Myocyte (in vitro differentiated cells): ENCODE data around the gene IL10RB. TPM values are rescaled to one million over a fixed set of nuclear protein-coding genes. Genes with fewer than 3 reads are reported as not detected.
A peak's percentile ranks its signal among the peaks of the same experiment; 100 is the strongest.
"Not testable (repeated sequence)": the region's sequence is repeated elsewhere in the genome, so short reads cannot be mapped to it uniquely, and the experiment has no call there.

Experiments
- DNase-seq: peaks from one replicate; pipeline ENCODE4 v3.0.0-alpha.2; 2012; ENCODE audit warnings: low read depth
- total RNA-seq: library from RNA; depleted of rRNA; stranded (reverse); fragments of >200 nt; gene quantifications from 2 replicates; pipeline ENCODE4 v1.2.3, GENCODE V29; 2014

IL10RB gene
- total RNA-seq, 1 donor from 2014 or later: 32.8 TPM

GRCh38 chr21:33240404-33240803 is 25.8 kb upstream of the IL10RB start:
- no peak for DNase-seq

DNA sequence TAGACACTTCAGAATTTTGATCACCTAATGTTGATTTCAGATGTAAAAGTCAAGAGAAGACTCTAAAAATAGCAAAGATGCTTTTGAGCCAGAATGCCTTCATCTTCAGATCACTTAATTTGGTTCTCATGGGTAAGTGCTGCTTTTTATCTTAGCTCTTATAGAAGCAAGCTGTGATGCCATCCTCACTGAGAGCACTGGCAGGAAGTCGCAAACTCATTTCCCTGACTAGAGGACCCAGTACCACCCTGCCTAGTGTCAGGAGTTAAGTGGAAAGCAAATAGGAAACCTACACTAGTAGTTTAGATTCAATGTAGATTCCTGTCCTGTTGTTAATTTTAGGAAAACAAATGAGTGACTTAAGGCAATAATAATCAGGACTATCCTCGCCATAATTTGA is 24.3 kb upstream of the IL10RB start:
- no peak for DNase-seq

- DNase-seq: not testable (repeated sequence)
These were observed 23.3 kb upstream of the IL10RB start for GRCh38 chr21:33242846-33243245.

DNA sequence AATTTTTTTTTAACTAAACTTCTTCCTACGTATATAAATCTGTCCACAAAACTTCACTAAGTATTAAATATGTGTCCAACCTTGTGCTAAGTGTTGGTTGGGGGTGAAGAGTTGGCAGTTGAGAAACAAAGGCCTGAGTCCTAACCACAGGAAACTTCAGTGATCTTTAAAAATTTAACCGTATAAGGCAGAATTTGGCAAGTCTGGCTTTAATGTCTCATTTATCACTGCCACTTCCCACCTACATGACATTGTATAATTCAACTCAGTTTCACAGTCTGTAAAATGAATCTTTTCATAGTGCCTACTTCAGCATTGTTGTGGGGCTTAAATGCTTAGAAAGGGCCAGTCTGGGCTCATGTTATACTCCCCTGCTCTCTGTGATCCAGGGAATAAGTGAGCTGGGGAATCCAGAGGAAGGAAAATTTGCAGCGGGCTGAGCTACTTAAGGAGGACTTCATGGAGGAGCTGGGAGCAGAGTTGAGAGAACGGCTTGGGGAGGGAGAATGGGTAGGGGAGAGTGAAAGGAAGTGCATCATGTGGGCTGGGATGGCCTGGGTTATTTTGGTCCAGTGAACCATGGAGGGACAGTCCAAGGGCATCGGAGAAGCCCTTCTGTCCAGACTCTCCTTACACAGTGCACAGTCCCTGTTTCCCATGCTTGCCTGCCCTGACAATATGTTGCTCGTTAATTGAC is 21.9 kb upstream of the IL10RB start:
- no peak for DNase-seq

GRCh38 chr21:33244779-33245105 is 21.4 kb upstream of the IL10RB start:
- no peak for DNase-seq

- no peak for DNase-seq
These were observed 20.8 kb upstream of the IL10RB start for GRCh38 chr21:33245289-33245918.

GRCh38 chr21:33246506-33246905 is 19.7 kb upstream of the IL10RB start:
- DNase-seq: no peak

DNA sequence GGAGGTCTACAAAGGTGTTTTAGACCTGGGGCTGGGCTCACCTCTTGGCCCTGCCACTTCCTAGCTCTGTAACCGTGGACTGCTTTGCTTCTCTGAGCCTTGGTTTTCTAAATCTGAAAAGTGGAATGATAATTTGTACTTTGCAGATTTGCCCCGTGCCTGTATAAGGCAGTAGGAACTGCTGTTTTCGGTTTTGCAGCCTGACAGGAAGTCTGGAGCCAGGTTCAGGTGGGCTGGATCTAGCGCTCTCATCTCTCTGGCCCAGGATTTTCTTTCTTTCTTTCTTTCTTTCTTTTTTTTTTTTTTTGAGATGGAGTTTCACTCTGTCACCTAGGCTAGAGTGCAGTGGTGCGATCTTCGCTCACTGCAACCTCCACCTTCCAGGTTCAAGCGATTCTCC is 19.2 kb upstream of the IL10RB start:
- DNase-seq: no peak

GRCh38 chr21:33247599-33247998 is 18.6 kb upstream of the IL10RB start:
- no peak for DNase-seq

- no peak for DNase-seq
These were observed 16.7 kb upstream of the IL10RB start for GRCh38 chr21:33249331-33250002.

DNA sequence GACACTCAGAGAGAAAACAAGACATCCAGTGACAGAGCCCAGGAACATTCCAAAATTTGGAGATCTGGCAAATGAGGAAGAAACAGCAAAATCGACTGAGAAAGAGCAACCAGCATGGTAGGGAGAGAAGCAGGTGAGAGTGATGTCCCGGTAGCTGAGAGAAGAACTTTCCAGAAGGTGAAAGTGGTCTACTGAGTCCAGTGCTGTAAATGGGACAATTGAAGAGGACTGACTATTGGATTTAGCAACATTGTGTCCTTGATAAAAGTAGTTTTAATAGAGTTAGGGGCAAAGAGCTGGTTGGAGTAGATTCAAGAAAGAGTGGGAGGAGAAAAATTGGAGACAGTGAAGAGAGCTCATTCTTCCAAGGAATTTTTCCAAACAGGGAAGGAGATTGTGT is 15.0 kb upstream of the IL10RB start:
- no peak for DNase-seq

- not testable (repeated sequence) for DNase-seq
These were observed 12.8 kb upstream of the IL10RB start for GRCh38 chr21:33253382-33253781.

- DNase-seq: no peak
These were observed 11.4 kb upstream of the IL10RB start for GRCh38 chr21:33254766-33255165.

- no peak for DNase-seq
These were observed 10.8 kb upstream of the IL10RB start for GRCh38 chr21:33255404-33255803.

DNA sequence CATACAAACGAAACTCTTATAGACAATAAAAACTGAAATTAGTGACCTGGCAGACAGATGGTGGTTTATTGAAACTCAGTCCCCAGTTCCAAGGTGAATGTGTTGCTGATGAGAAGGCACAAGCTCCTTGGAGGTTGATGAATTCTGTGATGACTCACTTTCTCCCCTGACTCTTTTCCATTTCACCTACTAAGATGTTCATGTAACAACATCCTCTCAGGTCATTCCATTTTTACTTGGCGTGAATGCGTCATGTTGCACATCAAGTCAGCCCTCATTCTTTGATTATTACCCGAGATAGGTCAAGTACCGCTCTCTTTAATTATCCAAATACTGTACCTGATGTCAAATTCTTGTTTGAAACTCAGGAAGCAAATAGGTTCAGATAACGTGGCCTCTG is 10.1 kb upstream of the IL10RB start:
- no peak for DNase-seq

GRCh38 chr21:33257094-33257803 is 8.9 kb upstream of the IL10RB start:
- no peak for DNase-seq

GRCh38 chr21:33258475-33258874 is 7.7 kb upstream of the IL10RB start:
- no peak for DNase-seq

- DNase-seq: no peak
These were observed 6.7 kb upstream of the IL10RB start for GRCh38 chr21:33259428-33259827.

DNA sequence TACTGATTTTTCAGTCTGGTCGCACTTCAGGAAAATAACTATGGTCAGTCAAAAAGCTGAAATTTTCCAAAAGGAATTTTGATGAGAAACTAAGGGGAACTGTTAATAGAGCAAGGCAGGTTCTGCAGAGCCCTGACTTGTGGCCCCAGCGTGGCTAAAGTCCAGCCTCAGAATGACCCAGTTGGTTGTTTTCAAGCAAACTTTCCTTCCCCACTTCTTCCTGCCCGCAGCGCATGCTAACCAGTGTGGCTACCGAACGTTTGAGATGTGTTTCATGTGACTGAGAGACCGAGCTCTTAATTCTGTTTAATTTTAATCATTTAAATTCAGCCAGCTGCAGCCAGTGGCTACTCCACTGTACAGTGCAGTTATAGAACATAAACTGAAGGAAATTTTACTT is 6.2 kb upstream of the IL10RB start:
- no peak for DNase-seq

- DNase-seq: peak; percentile 70
These were observed 4.5 kb upstream of the IL10RB start for GRCh38 chr21:33261635-33262034.

DNA sequence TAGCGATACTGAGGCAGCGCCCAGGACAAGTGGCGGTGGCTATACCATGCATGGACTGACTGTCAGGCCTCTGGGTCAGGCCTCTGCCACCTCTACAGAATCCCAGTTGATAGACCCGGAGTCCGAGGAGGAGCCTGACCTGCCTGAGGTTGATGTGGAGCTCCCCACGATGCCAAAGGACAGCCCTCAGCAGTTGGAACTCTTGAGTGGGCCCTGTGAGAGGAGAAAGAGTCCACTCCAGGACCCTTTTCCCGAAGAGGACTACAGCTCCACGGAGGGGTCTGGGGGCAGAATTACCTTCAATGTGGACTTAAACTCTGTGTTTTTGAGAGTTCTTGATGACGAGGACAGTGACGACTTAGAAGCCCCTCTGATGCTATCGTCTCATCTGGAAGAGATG is 3.2 kb upstream of the IL10RB start:
- DNase-seq: no peak

GRCh38 chr21:33264561-33264960 is 1.6 kb upstream of the IL10RB start:
- DNase-seq: peak; percentile 53
